H1 (cell line): Measurements from ENCODE around the gene CHST4. TPM values are rescaled to one million over a fixed set of nuclear protein-coding genes. Genes with fewer than 3 reads are reported as not detected.

Source experiments
- ATF2 ChIP-seq: IDR thresholded peaks from 2 replicates; pipeline ENCODE4 v1.6.1; 2012; ENCODE audit warnings: low read length, inconsistent platforms
- CBX5 ChIP-seq: fragments of 300-800, 300-1000 bp; sonication (generic); IDR thresholded peaks from 2 replicates; pipeline ENCODE4 v1.7.1; 2016; ENCODE audit warnings: antibody characterized with exemption, low read length, low read depth
- CEBPB ChIP-seq: IDR thresholded peaks from 2 replicates; pipeline ENCODE4 v1.6.1; 2012; ENCODE audit warnings: low read depth, low read length
- CTBP2 ChIP-seq: IDR thresholded peaks from 2 replicates; pipeline ENCODE4 v1.7.0; 2011; ENCODE audit warnings: borderline replicate concordance, mild to moderate bottlenecking, moderate library complexity, mixed read lengths, low read length; ENCODE audit not compliant: insufficient read depth, insufficient read length
- FOSL1 ChIP-seq: IDR thresholded peaks from 2 replicates; pipeline ENCODE4 v1.6.1; 2011; ENCODE audit warnings: mild to moderate bottlenecking, low read depth, low read length, moderate library complexity; ENCODE audit not compliant: insufficient read depth
- GTF2F1 ChIP-seq: IDR thresholded peaks from 2 replicates; pipeline ENCODE4 v1.6.1; 2012; ENCODE audit warnings: low read depth, low read length, improper control_type of control experiment, borderline replicate concordance
- JUN ChIP-seq: IDR thresholded peaks from 2 replicates; pipeline ENCODE4 v1.6.1; 2011; ENCODE audit warnings: low read depth, mild to moderate bottlenecking, improper control_type of control experiment, low read length
- MAFK ChIP-seq: IDR thresholded peaks from 2 replicates; pipeline ENCODE4 v1.6.1; 2012; ENCODE audit warnings: low read depth, mild to moderate bottlenecking, improper control_type of control experiment, low read length
- NANOG ChIP-seq: IDR thresholded peaks from 2 replicates; pipeline ENCODE4 v1.6.1; 2011; ENCODE audit warnings: low read length, low read depth, mild to moderate bottlenecking, inconsistent platforms; ENCODE audit not compliant: insufficient read depth, poor library complexity, severe bottlenecking
- POLR2A ChIP-seq, 2 experiments: IDR thresholded peaks; 1 replicate in 1 of 2; 2 replicates in 1 of 2; pipeline ENCODE4 v1.6.1; 2011; ENCODE audit warnings: low read depth in 2 of 2, low read length in 2 of 2, mild to moderate bottlenecking in 2 of 2; ENCODE audit errors: control extremely low read depth in 1 of 2
- RBBP5 ChIP-seq: IDR thresholded peaks from 2 replicates; pipeline ENCODE4 v1.7.1; 2012; ENCODE audit warnings: low read depth, mild to moderate bottlenecking, inconsistent platforms, low read length, moderate library complexity, borderline replicate concordance
- SIN3A ChIP-seq, 2 experiments: IDR thresholded peaks in 1 of 2; conservative IDR thresholded peaks in 1 of 2; 2 replicates each; pipeline ENCODE4 v1.6.1; 2011 to 2012; ENCODE audit warnings: low read length in 2 of 2, improper control_type of control experiment in 1 of 2, low read depth in 1 of 2, mild to moderate bottlenecking in 1 of 2
- SP1 ChIP-seq: IDR thresholded peaks from 2 replicates; pipeline ENCODE4 v1.6.1; 2011; ENCODE audit warnings: low read depth, low read length
- SP4 ChIP-seq: IDR thresholded peaks from 2 replicates; pipeline ENCODE4 v1.6.1; 2012; ENCODE audit warnings: low read length, inconsistent platforms
- TAF1 ChIP-seq: IDR thresholded peaks from 2 replicates; pipeline ENCODE4 v1.6.1; 2011; ENCODE audit warnings: mild to moderate bottlenecking, low read depth, low read length
- TBP ChIP-seq: IDR thresholded peaks from 2 replicates; pipeline ENCODE4 v1.6.1; 2011; ENCODE audit warnings: low read depth, low read length, improper control_type of control experiment
- polyA plus RNA-seq, 7 experiments: library from polyadenylated mRNA; depleted of rRNA in 3 of 7; stranded (reverse) in 5 of 7; unstranded in 2 of 7; fragments of >200 nt in 5 of 7; fragments of 200-250 nt in 2 of 7; gene quantifications; 1 replicate in 5 of 7; 2 replicates in 1 of 7; 4 replicates in 1 of 7; pipeline versions ENCODE4 v1.2.1 to v1.2.3, GENCODE V29; 2011 to 2013; ENCODE audit warnings: missing spikeins in 2 of 7, mixed read lengths in 2 of 7
- total RNA-seq: library from RNA; stranded (reverse); fragmentation: NEBNext Ultra II Directional; extraction: Animal tissue kit (Norgen Biotek cat#: 25700); gene quantifications from 2 replicates; pipeline ENCODE4 v1.2.1, GENCODE V29; 2021

CHST4 gene
- total and polyA plus RNA-seq, 2 of the 8 experiments (the other 6 are each of a cell fraction or from before 2014, with no cell fraction given), result 12.1 to 14.6 TPM

- TF ChIP-seq JUN, result peak; percentile 60; the same call in 1 of the 2 replicates
- 0 out of 2 replicates have a peak, but pooled peaks have one; percentile 22 for TF ChIP-seq CEBPB
- TF ChIP-seq CTBP2, result peak; percentile 66
- TF ChIP-seq FOSL1, result no peak
- TF ChIP-seq MAFK, result no peak
- TF ChIP-seq CBX5, result no peak
- peak in 1 of 2 experiments; percentile 78; a peak in 2 of 4 replicates for TF ChIP-seq SIN3A (conservative IDR thresholded peaks at IDR 0.05 in 1 of 2, IDR thresholded peaks at IDR 0.05 in 1 of 2; ENCODE audit: low read depth in 1 of 2, low read length in 2 of 2)
- TF ChIP-seq SP4, result no peak
- TF ChIP-seq GTF2F1, result no peak
- peak; percentile 74 for TF ChIP-seq TBP
- TF ChIP-seq TAF1, result peak; percentile 83
- TF ChIP-seq SP1, result peak; percentile 63
- TF ChIP-seq NANOG, result no peak
- TF ChIP-seq POLR2A (IDR thresholded peaks at IDR 0.05; ENCODE audit: control extremely low read depth in 1 of 2, low read depth in 2 of 2, low read length in 2 of 2), result peak; percentile 68 to 92
- no peak for TF ChIP-seq RBBP5
- TF ChIP-seq ATF2, result no peak
These were observed at the start of gene CHST4 (continued) for GRCh38 chr16:71526111-71526631.
